Cardiac fibroblast (primary cell): Measurements from ENCODE around the gene GRK5.

Experiments
- DNase-seq, 2 donors: peaks; one replicate each; pipeline versions ENCODE4 v3.0.0 to v3.0.0-alpha.2; 2010; ENCODE audit warnings: low read depth in 2 of 2
- H3K4me3 ChIP-seq, 2 donors: replicated peaks in 1 of 2; 1 replicate in 1 of 2; 2 replicates in 1 of 2; pipeline ENCODE4 v1.5.1; 2011; ENCODE audit warnings: low read depth in 2 of 2, low read length in 2 of 2, mild to moderate bottlenecking in 2 of 2, moderate library complexity in 1 of 2
- CTCF ChIP-seq: IDR thresholded peaks from one replicate; pipeline ENCODE4 v1.5.1; 2011; ENCODE audit warnings: low read depth, mild to moderate bottlenecking, low read length, inconsistent platforms

The GRK5 gene

GRCh38 chr10:119488675-119489074 is 281.3 kb downstream of the GRK5 start:
- H3K4me3 ChIP-seq = no peak overlapping the region
- no peak for DNase-seq
- no peak for TF ChIP-seq CTCF

GRCh38 chr10:119489991-119490326 is 282.6 kb downstream of the GRK5 start:
- DNase-seq = no peak
- H3K4me3 ChIP-seq = no peak overlapping the region
- TF ChIP-seq CTCF = no peak

GRCh38 chr10:119491966-119492757 is 284.8 kb downstream of the GRK5 start:
- DNase-seq = no peak
- H3K4me3 ChIP-seq = no peak overlapping the region

GRCh38 chr10:119493155-119493554 is 285.8 kb downstream of the GRK5 start:
- H3K4me3 ChIP-seq = no peak overlapping the region
- TF ChIP-seq CTCF = no peak
- no peak for DNase-seq

More at GRCh38 chr10:119491966-119492757, 284.8 kb downstream of the GRK5 start:
- no peak for TF ChIP-seq CTCF

GRCh38 chr10:119494236-119495020 is 287.1 kb downstream of the GRK5 start:
- no peak for TF ChIP-seq CTCF
- DNase-seq = peak in 1 of 2 donors; percentile 30
- no peak overlapping the region for H3K4me3 ChIP-seq

GRCh38 chr10:119495021-119495505 is 287.7 kb downstream of the GRK5 start:
- no peak for TF ChIP-seq CTCF
- H3K4me3 ChIP-seq = no peak overlapping the region
- DNase-seq = no peak
